A673 (cell line): ENCODE data around the gene TBL1X. TPM values are rescaled to one million over a fixed set of nuclear protein-coding genes. Genes with fewer than 3 reads are reported as not detected.

ENCODE experiments used
- BruUV-seq: library from RNA; stranded (reverse); fragments of 400-500 nt; replicated peaks from 2 replicates; lab custom pipeline; 2021; lab: Mats Ljungman, UMichigan
- CTCF ChIA-PET: fragments of 300-600 bp; sonication (Branson Sonifier 250); formaldehyde crosslinking; loops from one replicate; lab custom pipeline; 2022; ENCODE audit warnings: antibody characterized with exemption; lab: Charles Lee
- POLR2A ChIA-PET: fragments of 300-600 bp; sonication (Branson Sonifier 250); formaldehyde crosslinking; loops from one replicate; lab custom pipeline; 2022; ENCODE audit warnings: antibody characterized with exemption; ENCODE audit not compliant: low non-redundant PET; lab: Charles Lee
- DNase-seq: peaks from one replicate; pipeline ENCODE4 v3.0.0-alpha.2; 2015; ENCODE audit warnings: low spot score
- H3K27ac ChIP-seq: fragments of 200-600 bp; sonication (generic); 2 replicates; pipeline ENCODE4 v1.5.1; 2016; ENCODE audit warnings: mixed run types, low read depth, mild to moderate bottlenecking, mixed read lengths, antibody characterized with exemption, low read length; ENCODE audit not compliant: poor library complexity, severe bottlenecking
- H3K27me3 ChIP-seq: fragments of 200-600 bp; sonication (generic); replicated peaks from 2 replicates; pipeline ENCODE4 v1.6.1; 2017; ENCODE audit warnings: mixed run types, low read depth, mild to moderate bottlenecking, mixed read lengths, antibody characterized with exemption, low read length; ENCODE audit not compliant: insufficient read depth, poor library complexity
- H3K36me3 ChIP-seq: fragments of 200-600 bp; sonication (generic); 2 replicates; pipeline ENCODE4 v1.6.1; 2016; ENCODE audit warnings: mixed run types, mild to moderate bottlenecking, mixed read lengths, antibody characterized with exemption, low read length; ENCODE audit not compliant: insufficient read depth, poor library complexity, severe bottlenecking
- H3K4me1 ChIP-seq: fragments of 200-600 bp; sonication (generic); 2 replicates; pipeline ENCODE4 v1.6.1; 2017; ENCODE audit warnings: mixed run types, mild to moderate bottlenecking, mixed read lengths, antibody characterized with exemption, low read length; ENCODE audit not compliant: insufficient read depth, poor library complexity, severe bottlenecking
- H3K4me3 ChIP-seq: fragments of 200-600 bp; sonication (generic); 2 replicates; pipeline ENCODE4 v1.5.1; 2016; ENCODE audit warnings: low read depth, mixed run types, mild to moderate bottlenecking, mixed read lengths, low read length; ENCODE audit not compliant: poor library complexity, severe bottlenecking
- H3K9me3 ChIP-seq: fragments of 200-600 bp; sonication (generic); 2 replicates; pipeline ENCODE4 v1.6.1; 2016; ENCODE audit warnings: mixed run types, low read depth, mild to moderate bottlenecking, mixed read lengths, antibody characterized with exemption, low read length; ENCODE audit not compliant: poor library complexity, severe bottlenecking
- EZH2 ChIP-seq: fragments of 200-600 bp; sonication (generic); IDR thresholded peaks from 2 replicates; pipeline ENCODE4 v1.6.1; 2017; ENCODE audit warnings: borderline replicate concordance, low read depth, mild to moderate bottlenecking, mixed read lengths, antibody characterized with exemption, low read length; ENCODE audit not compliant: poor library complexity, severe bottlenecking
- intact Hi-C: fragments of 100-400 bp; cut with micrococcal nuclease; formaldehyde crosslinking; loops from one replicate; pipeline ENCODE4 v1.10.0; 2022; ENCODE audit not compliant: unreplicated experiment
- total RNA-seq: library from RNA; stranded (reverse); gene quantifications from 2 replicates; pipeline ENCODE4 v1.2.3, GENCODE V29; 2021
- TF ChIP-seq, protein P1 (sequence below): fragments of 300-800, 200-600 bp; sonication (generic); conservative IDR thresholded peaks from 2 replicates; pipeline ENCODE4 v1.5.1; 2017; ENCODE audit warnings: low read depth, mild to moderate bottlenecking, antibody characterized with exemption, low read length, moderate library complexity, mixed read lengths

The TBL1X gene
- total RNA-seq, 1 experiment from 2014 or later = 26.9 TPM

DNA sequence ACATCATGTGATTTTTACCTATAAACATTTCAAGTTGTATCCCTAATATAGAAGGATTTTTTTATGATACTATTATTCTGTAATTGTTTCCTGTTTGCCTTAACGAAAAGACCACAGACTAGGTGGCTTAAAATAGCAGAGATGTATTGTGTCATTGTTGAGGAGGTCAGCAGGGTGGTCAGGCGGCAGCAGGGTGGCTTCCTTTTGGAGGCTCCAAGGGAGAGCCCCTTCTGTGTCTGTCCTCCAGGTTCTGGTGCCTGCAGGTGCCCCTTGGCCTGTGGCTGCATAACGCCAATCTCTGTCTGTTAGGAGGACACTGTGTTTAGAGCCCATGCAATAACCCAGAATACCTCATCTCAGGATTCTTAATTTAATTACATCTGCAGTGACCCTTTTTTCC lies 118.1 kb downstream of the TBL1X start:
- CTCF ChIA-PET = no interaction called here
- intact Hi-C loops = no loop called here
- H3K36me3 ChIP-seq = no peaks in the 10 kb centered on the region
- no peak for DNase-seq
- no peaks in the 10 kb centered on the region for H3K9me3 ChIP-seq
- no TSS peak for BruUV-seq
- H3K4me1 ChIP-seq = no peaks in the 10 kb centered on the region
- no peak overlapping the region for H3K4me3 ChIP-seq
- no peak for TF ChIP-seq EZH2
- TF ChIP-seq, protein P1, sequence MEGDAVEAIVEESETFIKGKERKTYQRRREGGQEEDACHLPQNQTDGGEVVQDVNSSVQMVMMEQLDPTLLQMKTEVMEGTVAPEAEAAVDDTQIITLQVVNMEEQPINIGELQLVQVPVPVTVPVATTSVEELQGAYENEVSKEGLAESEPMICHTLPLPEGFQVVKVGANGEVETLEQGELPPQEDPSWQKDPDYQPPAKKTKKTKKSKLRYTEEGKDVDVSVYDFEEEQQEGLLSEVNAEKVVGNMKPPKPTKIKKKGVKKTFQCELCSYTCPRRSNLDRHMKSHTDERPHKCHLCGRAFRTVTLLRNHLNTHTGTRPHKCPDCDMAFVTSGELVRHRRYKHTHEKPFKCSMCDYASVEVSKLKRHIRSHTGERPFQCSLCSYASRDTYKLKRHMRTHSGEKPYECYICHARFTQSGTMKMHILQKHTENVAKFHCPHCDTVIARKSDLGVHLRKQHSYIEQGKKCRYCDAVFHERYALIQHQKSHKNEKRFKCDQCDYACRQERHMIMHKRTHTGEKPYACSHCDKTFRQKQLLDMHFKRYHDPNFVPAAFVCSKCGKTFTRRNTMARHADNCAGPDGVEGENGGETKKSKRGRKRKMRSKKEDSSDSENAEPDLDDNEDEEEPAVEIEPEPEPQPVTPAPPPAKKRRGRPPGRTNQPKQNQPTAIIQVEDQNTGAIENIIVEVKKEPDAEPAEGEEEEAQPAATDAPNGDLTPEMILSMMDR = no peak
- POLR2A ChIA-PET = no interaction called here
- H3K27ac ChIP-seq = no peak overlapping the region
- no peaks in the 10 kb centered on the region for H3K27me3 ChIP-seq

DNA sequence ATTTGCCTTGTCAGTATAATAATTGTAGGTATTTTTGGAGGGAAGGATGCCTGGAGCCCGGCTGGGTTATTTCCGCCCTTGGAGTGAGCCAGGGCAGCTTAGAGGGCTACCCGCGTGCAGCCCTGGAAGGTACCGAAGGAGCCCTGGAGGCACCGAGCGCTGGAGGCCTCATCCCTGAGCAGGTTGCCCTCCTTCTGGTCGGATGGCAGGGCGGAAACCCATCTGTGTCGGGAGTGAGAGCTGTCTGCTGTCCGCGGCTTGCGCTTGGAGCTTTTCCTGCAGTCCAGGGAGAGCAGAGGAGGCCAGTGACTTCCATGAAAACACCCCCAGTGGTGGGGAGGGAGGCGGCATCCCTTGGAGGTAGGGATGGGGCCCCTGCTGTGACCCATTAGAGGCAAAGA lies 122.1 kb downstream of the TBL1X start:
- H3K27me3 ChIP-seq = no peaks in the 10 kb centered on the region
- intact Hi-C loops = no loop called here
- no peaks in the 10 kb centered on the region for H3K36me3 ChIP-seq
- no peak for DNase-seq
- H3K9me3 ChIP-seq = no peaks in the 10 kb centered on the region
- no peak overlapping the region for H3K4me3 ChIP-seq
- ChIA-PET POLR2A (no interaction called here), CTCF (no interaction called here)
- no peaks in the 10 kb centered on the region for H3K4me1 ChIP-seq
- no TSS peak for BruUV-seq
- no peak for TF ChIP-seq EZH2
- TF ChIP-seq, protein P1 = no peak
- no peak overlapping the region for H3K27ac ChIP-seq

DNA sequence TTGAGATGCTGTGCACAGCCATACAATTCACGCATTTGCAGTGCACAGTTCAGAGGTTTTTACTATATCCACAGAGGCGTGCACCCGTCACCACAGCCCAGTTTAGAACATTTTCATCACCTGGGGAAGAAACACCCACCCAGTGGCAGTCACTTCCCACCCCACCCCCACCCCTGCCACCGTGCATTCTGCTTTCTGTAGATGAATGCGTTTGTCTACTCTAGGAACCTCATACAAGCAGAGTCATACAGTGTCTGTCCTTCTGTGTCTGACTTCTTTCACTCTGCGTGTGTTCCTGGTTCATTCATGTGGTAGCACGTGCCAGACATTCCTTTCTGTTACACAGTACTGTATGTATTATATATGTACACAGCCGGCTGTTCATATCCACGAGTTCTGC lies 122.8 kb downstream of the TBL1X start:
- DNase-seq = no peak
- Histone ChIP-seq H3K4me3 (no peak overlapping the region), H3K27me3 (no peaks in the 10 kb centered on the region), H3K4me1 (no peaks in the 10 kb centered on the region), H3K36me3 (no peaks in the 10 kb centered on the region), H3K27ac (no peak overlapping the region), H3K9me3 (no peaks in the 10 kb centered on the region)
- POLR2A ChIA-PET = no interaction called here
- TF ChIP-seq, protein P1 = no peak
- no peak for TF ChIP-seq EZH2
- intact Hi-C loops = no loop called here
- CTCF ChIA-PET = no interaction called here
- no TSS peak for BruUV-seq
